Neutrophil (primary cell): ENCODE data around the gene SPTSSA.

Source experiments
- H3K27ac ChIP-seq: fragments of 200-600 bp; sonication (generic); 2 replicates; pipeline ENCODE4 v1.5.1; 2016; ENCODE audit warnings: mild to moderate bottlenecking, moderate library complexity
- H3K27me3 ChIP-seq: fragments of 200-600 bp; sonication (generic); 2 replicates; pipeline ENCODE4 v1.6.0; 2016; ENCODE audit warnings: mild to moderate bottlenecking
- H3K36me3 ChIP-seq: fragments of 200-600 bp; sonication (generic); 2 replicates; pipeline ENCODE4 v1.5.1; 2017
- H3K4me1 ChIP-seq, 2 experiments: fragments of 200-600 bp in 1 of 2; sonication (generic) in 1 of 2; 1 replicate in 1 of 2; 2 replicates in 1 of 2; pipeline versions ENCODE4 v1.5.1 to v1.6.1; 2013 to 2016; ENCODE audit warnings: low read depth in 1 of 2, low read length in 1 of 2, mild to moderate bottlenecking in 1 of 2, moderate library complexity in 1 of 2; ENCODE audit not compliant: control insufficient read depth in 1 of 2, insufficient read depth in 1 of 2
- H3K4me3 ChIP-seq, 2 experiments: fragments of 200-600 bp in 1 of 2; sonication (generic) in 1 of 2; 1 replicate in 1 of 2; 2 replicates in 1 of 2; pipeline ENCODE4 v1.5.1; 2013 to 2016; ENCODE audit warnings: low read depth in 1 of 2, low read length in 1 of 2, mild to moderate bottlenecking in 1 of 2, moderate library complexity in 1 of 2
- H3K9me3 ChIP-seq: fragments of 200-600 bp; sonication (generic); 2 replicates; pipeline ENCODE4 v1.5.1; 2016
- TF ChIP-seq, protein P1 (sequence below): fragments of 200-600 bp; sonication (generic); IDR thresholded peaks from 2 replicates; pipeline ENCODE4 v1.5.1; 2016; ENCODE audit warnings: antibody characterized with exemption

SPTSSA gene

DNA sequence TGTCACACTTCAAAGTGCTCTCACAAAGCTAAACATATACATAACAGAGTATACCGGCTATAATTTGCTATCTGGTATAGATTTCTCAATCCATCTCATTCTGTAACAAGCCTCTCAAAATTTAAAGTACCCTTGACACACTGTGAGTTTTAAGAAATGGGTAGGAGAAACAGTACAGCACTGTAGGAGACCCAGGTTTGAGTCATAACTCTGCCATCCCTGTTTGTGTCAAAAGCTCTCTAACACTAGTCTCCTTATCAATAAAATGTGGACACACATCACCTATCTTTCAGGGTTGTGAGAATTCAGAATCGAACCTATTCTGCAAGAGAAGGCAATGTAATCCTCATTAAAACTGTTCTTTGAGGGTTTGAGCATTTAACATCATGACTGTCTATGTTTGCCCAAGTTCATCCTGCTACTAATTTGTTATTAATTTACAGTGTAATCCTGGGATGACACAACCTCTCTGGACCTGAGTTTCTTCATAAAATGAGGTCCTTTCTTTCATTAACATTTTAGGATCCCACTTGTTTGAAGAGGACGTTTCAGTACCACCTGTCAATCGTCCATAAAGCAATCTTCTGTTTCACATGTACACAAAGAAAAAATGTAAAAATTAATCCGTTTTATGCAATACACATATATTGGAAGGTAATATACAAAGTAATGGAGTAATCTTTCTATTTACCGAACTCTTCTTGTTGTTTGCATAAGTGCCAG is 12.1 kb downstream of the SPTSSA start:
- TF ChIP-seq, protein P1, sequence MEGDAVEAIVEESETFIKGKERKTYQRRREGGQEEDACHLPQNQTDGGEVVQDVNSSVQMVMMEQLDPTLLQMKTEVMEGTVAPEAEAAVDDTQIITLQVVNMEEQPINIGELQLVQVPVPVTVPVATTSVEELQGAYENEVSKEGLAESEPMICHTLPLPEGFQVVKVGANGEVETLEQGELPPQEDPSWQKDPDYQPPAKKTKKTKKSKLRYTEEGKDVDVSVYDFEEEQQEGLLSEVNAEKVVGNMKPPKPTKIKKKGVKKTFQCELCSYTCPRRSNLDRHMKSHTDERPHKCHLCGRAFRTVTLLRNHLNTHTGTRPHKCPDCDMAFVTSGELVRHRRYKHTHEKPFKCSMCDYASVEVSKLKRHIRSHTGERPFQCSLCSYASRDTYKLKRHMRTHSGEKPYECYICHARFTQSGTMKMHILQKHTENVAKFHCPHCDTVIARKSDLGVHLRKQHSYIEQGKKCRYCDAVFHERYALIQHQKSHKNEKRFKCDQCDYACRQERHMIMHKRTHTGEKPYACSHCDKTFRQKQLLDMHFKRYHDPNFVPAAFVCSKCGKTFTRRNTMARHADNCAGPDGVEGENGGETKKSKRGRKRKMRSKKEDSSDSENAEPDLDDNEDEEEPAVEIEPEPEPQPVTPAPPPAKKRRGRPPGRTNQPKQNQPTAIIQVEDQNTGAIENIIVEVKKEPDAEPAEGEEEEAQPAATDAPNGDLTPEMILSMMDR = no peak
- no peak overlapping the region for H3K27ac ChIP-seq
- no peaks in the 10 kb centered on the region for H3K36me3 ChIP-seq
- H3K4me1 ChIP-seq = no peaks in the 10 kb centered on the region
- H3K9me3 ChIP-seq = no peaks in the 10 kb centered on the region
- no peak overlapping the region for H3K4me3 ChIP-seq
- H3K27me3 ChIP-seq = no peaks in the 10 kb centered on the region

DNA sequence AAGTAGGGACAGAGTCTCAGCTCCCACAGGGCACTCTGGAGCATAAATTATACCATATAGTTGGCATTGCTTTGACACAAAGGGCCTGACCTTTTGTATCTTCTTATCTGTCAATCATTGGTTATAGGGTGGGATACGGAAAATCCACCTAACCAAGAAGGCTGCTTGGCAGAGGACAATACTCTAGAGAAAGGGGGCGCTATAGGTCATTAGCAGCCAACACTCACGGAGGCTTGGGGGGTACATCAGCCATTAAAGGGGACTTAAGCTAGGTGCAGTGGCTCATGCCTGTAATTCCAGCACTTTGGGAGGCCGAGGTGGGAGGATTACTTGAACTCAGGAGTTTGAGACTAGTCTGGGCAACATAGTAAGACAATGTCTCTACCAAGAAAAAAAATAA is 22.9 kb downstream of the SPTSSA start:
- Histone ChIP-seq H3K27me3 (no peaks in the 10 kb centered on the region), H3K36me3 (no peaks in the 10 kb centered on the region)

DNA sequence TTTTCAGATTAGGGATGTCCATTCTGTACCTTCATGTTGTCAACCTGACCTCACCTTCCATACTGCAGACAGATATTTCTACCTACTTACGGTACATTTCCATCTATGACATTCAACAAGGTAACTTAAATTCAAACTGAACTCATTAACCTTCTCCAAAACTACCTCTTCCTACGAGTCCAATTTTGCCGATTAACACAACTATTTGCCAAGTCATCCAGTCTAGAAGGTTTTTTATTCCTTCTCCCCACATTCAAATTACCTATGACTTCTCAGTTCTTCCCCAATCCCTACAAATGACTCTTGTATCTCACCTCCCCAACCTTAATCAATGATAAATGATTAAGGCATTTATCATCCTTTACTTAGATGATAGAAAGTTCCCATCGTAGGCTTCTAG is 23.6 kb downstream of the SPTSSA start:
- Histone ChIP-seq H3K4me1 (no peaks in the 10 kb centered on the region), H3K4me3 (no peak overlapping the region), H3K36me3 (no peaks in the 10 kb centered on the region), H3K27ac (no peak overlapping the region), H3K9me3 (no peaks in the 10 kb centered on the region), H3K27me3 (no peaks in the 10 kb centered on the region)
- TF ChIP-seq, protein P1 = no peak

More for the DNA sequence above, 22.9 kb downstream of the SPTSSA start:
- TF ChIP-seq, protein P1 = no peak
- Histone ChIP-seq H3K4me1 (no peaks in the 10 kb centered on the region), H3K9me3 (no peaks in the 10 kb centered on the region), H3K4me3 (no peak overlapping the region), H3K27ac (no peak overlapping the region)

DNA sequence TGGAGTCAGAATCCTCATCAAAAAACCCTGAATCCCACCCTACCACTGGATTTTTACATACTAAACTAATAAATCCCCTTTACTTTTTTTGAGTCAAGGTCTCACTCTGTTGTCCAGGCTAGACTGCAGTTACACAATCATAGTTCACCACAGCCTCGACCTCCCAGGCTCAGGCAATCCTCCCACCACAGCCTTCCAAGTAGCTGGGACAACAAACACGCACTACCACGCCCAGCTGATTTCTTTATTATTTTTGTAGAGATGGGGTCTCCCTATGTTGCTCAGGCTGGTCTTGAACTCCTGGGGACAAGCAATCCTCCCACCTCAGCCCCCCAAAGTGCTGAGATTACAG is 24.3 kb downstream of the SPTSSA start:
- TF ChIP-seq, protein P1 = no peak
- no peaks in the 10 kb centered on the region for H3K4me1 ChIP-seq
- H3K9me3 ChIP-seq = no peaks in the 10 kb centered on the region
- H3K27me3 ChIP-seq = no peaks in the 10 kb centered on the region
- H3K27ac ChIP-seq = no peak overlapping the region
- H3K36me3 ChIP-seq = no peaks in the 10 kb centered on the region
- no peak overlapping the region for H3K4me3 ChIP-seq

DNA sequence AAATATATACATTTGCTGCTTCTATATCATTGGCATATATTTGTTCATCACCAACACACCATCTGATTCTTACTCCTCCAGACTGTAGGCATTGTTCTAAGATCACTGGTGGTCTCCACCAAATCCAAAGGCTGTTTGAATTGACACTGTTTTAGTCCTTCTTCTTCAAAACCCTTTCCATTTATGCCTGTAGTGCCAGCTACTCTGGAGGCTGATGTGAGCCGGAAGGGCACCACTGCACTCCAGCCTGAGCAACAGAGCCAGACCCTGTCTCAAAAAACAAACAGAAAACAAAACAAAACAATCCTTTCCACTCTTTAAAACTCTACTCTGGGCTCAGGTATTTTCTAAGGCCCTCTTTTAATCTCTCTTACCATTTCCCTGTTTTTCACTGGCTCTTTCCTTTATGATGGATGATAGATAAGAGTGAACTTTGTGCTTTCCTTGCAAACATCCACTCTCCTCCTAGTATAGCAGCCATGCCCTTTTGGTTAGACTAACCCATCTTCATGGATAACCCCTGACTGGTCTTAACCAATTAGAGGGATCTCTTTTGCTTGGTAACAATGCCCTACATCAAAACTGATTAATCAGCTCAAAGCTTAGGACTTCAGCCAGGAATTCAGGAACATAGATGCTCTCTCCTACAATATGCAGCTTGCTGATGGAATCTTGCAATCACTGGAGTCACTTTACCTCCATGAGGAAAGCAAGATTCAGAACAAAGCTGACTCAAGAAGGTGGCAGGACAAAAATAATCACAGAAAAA is 24.9 kb downstream of the SPTSSA start:
- H3K27me3 ChIP-seq = no peaks in the 10 kb centered on the region
- TF ChIP-seq, protein P1 = no peak
- no peak overlapping the region for H3K4me3 ChIP-seq
- no peak overlapping the region for H3K27ac ChIP-seq
- no peaks in the 10 kb centered on the region for H3K4me1 ChIP-seq
- no peaks in the 10 kb centered on the region for H3K9me3 ChIP-seq
- no peaks in the 10 kb centered on the region for H3K36me3 ChIP-seq
